ENCODE data around the gene CAD. TPM values are rescaled to one million over a fixed set of nuclear protein-coding genes. Genes with fewer than 3 reads are reported as not detected.
A peak's percentile ranks its signal among the peaks of the same experiment; 100 is the strongest.

Gene CAD
- total RNA-seq, 1 experiment from 2014 or later = 29.7 TPM

- DNase-seq (ENCODE audit: low read depth) = no peak
Observed at GRCh38 chr2:27281442-27281841, 64.3 kb downstream of the CAD start.

GRCh38 chr2:27281855-27282559 lies 64.8 kb downstream of the CAD start, which contains the start of gene TRIM54:
Gene TRIM54, plus strand, starts transcription at chr2:27282429. Its CDS starts 303 bp downstream, at chr2:27282732.
- DNase-seq (ENCODE audit: low read depth) = no peak

- peak; percentile 25 for DNase-seq (ENCODE audit: low read depth)
Observed at GRCh38 chr2:27282892-27283291, 65.7 kb downstream of the CAD start.

- DNase-seq (ENCODE audit: low read depth) = no peak
Observed at GRCh38 chr2:27284996-27285395, 67.8 kb downstream of the CAD start.

GRCh38 chr2:27285481-27285880 lies 68.3 kb downstream of the CAD start:
- no peak for DNase-seq (ENCODE audit: low read depth)

- DNase-seq (ENCODE audit: low read depth) = no peak
Observed at GRCh38 chr2:27288610-27289009, 71.4 kb downstream of the CAD start.

- DNase-seq (ENCODE audit: low read depth) = no peak
Observed at GRCh38 chr2:27290549-27290948, 73.4 kb downstream of the CAD start.

- peak; percentile 34 for DNase-seq (ENCODE audit: low read depth)
Observed at GRCh38 chr2:27291865-27292264, 74.7 kb downstream of the CAD start.

Other genes with a start within 250 kb of the CAD start
- gene MAPRE3, start 246.7 kb upstream of the CAD start, total RNA-seq (2014; rRNA removed; shearing (Covaris generic)) = 4.6 and 6.6 TPM in 2 replicates
- 36.7 and 42.7 TPM in 2 replicates for gene TMEM214, start 184.4 kb upstream of the CAD start, total RNA-seq (2014; rRNA removed; shearing (Covaris generic))
- 19.3 and 22.5 TPM in 2 replicates for gene AGBL5, start 165.7 kb upstream of the CAD start, total RNA-seq (2014; rRNA removed; shearing (Covaris generic))
- gene OST4, start 145.7 kb upstream of the CAD start, total RNA-seq (2014; rRNA removed; shearing (Covaris generic)) = 184 and 194 TPM in 2 replicates
- gene EMILIN1, start 138.8 kb upstream of the CAD start, total RNA-seq (2014; rRNA removed; shearing (Covaris generic)) = 6.0 and 10.2 TPM in 2 replicates
- 1.1 and 2.9 TPM in 2 replicates for gene KHK, start 130.6 kb upstream of the CAD start, total RNA-seq (2014; rRNA removed; shearing (Covaris generic))
- 3.4 and 8.6 TPM in 2 replicates for gene CGREF1, start 98.2 kb upstream of the CAD start, total RNA-seq (2014; rRNA removed; shearing (Covaris generic))
- 1.7 TPM in 1 of 2 replicates, not detected in the other for gene ABHD1, start 93.6 kb upstream of the CAD start, total RNA-seq (2014; rRNA removed; shearing (Covaris generic))
- gene PREB, start 82.7 kb upstream of the CAD start, total RNA-seq (2014; rRNA removed; shearing (Covaris generic)) = 79.3 and 84.9 TPM in 2 replicates
- gene PRR30, start 78.0 kb upstream of the CAD start, total RNA-seq (2014; rRNA removed; shearing (Covaris generic)) = not detected in 2 replicates
- not detected in 2 replicates for gene TCF23, start 68.4 kb upstream of the CAD start, total RNA-seq (2014; rRNA removed; shearing (Covaris generic))
- 94.2 and 249 TPM in 2 replicates for gene ATRAID, start 5.3 kb upstream of the CAD start, total RNA-seq (2014; rRNA removed; shearing (Covaris generic))
- gene SLC5A6, start 5.1 kb upstream of the CAD start, total RNA-seq (2014; rRNA removed; shearing (Covaris generic)) = 86.8 and 101 TPM in 2 replicates
- 0.11 TPM in 1 of 2 replicates, not detected in the other for gene SLC30A3, start 45.7 kb downstream of the CAD start, total RNA-seq (2014; rRNA removed; shearing (Covaris generic))
- gene DNAJC5G, start 58.1 kb downstream of the CAD start, total RNA-seq (2014; rRNA removed; shearing (Covaris generic)) = not detected in 2 replicates
- not detected in 2 replicates for gene TRIM54, start 65.1 kb downstream of the CAD start, total RNA-seq (2014; rRNA removed; shearing (Covaris generic))
- gene UCN, start 91.1 kb downstream of the CAD start, total RNA-seq (2014; rRNA removed; shearing (Covaris generic)) = 0.11 TPM in 1 of 2 replicates, not detected in the other
- gene MPV17, start 105.7 kb downstream of the CAD start, total RNA-seq (2014; rRNA removed; shearing (Covaris generic)) = 58.5 and 62.8 TPM in 2 replicates
- gene GTF3C2, start 139.4 kb downstream of the CAD start, total RNA-seq (2014; rRNA removed; shearing (Covaris generic)) = 36.6 and 49.1 TPM in 2 replicates
- 40.3 and 49.1 TPM in 2 replicates for gene EIF2B4, start 153.0 kb downstream of the CAD start, total RNA-seq (2014; rRNA removed; shearing (Covaris generic))
- gene SNX17, start 153.2 kb downstream of the CAD start, total RNA-seq (2014; rRNA removed; shearing (Covaris generic)) = 107 and 126 TPM in 2 replicates
- 4.0 and 5.5 TPM in 2 replicates for gene ZNF513, start 163.4 kb downstream of the CAD start, total RNA-seq (2014; rRNA removed; shearing (Covaris generic))
- 197 and 212 TPM in 2 replicates for gene PPM1G, start 192.2 kb downstream of the CAD start, total RNA-seq (2014; rRNA removed; shearing (Covaris generic))
- 126 and 134 TPM in 2 replicates for gene NRBP1, start 211.3 kb downstream of the CAD start, total RNA-seq (2014; rRNA removed; shearing (Covaris generic))
- gene KRTCAP3, start 225.0 kb downstream of the CAD start, total RNA-seq (2014; rRNA removed; shearing (Covaris generic)) = not detected in 2 replicates

Measured in Daoy (cell line).